GM21576 (cell line): Measurements from ENCODE around the gene FAM186B.
A peak's percentile ranks its signal among the peaks of the same experiment; 100 is the strongest.

ENCODE experiments used
- ATAC-seq: cut with Tn5 transposase; IDR thresholded peaks from one replicate; pipeline ENCODE4 v1.9.1; 2021; ENCODE audit warnings: mild to moderate bottlenecking, moderate library complexity; ENCODE audit not compliant: unreplicated experiment

Gene FAM186B

DNA sequence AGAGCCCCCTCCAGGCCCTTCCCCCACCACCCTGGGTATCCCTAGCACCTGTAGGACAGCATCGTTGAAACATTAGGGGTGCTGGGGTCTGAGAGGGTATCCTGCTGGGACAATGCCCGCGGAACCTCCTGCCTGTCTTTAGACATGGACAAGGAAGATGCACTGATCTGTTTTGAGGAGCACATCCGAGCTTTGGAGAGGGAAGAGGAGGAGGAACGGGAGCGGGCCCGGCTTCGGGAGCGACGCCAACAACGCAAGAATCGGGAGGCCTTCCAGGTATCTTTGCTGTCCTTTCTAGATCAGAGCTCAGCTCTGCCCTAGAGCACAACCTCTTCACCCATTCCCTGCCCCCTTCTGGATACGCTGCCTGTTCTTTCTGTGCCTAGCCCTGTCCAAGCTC is 31.1 kb upstream of the FAM186B start:
- no peak for ATAC-seq

DNA sequence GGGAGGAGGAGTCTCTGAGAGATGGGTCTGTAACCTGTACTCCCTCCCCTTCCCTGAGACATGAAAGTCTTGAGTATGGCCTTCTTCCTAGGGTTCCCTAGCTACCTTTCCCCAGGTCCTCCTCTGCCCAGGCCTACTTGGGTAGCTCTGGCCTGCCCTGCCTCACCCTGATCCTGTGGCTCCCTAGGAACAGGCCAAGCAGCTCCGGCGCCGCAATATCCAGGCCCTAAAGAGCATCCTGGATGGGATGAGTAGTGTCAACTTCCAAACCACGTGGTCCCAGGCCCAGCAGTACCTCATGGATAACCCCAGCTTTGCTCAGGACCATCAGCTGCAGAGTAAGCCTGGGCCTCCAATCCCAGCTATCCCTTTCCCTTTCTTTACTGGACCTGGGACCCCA is 30.2 kb upstream of the FAM186B start:
- ATAC-seq, result no peak

DNA sequence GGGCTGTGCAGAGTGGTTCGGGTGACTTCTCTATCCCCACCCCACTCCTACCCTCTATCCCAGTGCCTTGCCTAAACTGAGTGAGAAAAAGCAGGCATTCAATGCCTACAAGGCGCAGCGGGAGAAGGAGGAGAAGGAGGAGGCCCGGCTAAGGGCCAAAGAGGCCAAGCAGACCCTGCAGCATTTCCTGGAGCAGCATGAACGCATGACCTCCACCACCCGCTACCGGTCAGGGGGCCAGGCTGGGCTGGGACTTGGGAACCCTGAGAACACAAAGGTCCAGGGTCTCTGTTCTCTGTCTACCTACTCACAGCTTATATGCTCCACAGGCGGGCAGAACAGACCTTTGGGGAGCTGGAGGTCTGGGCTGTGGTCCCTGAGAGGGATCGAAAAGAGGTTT is 29.6 kb upstream of the FAM186B start:
- ATAC-seq, result no peak

DNA sequence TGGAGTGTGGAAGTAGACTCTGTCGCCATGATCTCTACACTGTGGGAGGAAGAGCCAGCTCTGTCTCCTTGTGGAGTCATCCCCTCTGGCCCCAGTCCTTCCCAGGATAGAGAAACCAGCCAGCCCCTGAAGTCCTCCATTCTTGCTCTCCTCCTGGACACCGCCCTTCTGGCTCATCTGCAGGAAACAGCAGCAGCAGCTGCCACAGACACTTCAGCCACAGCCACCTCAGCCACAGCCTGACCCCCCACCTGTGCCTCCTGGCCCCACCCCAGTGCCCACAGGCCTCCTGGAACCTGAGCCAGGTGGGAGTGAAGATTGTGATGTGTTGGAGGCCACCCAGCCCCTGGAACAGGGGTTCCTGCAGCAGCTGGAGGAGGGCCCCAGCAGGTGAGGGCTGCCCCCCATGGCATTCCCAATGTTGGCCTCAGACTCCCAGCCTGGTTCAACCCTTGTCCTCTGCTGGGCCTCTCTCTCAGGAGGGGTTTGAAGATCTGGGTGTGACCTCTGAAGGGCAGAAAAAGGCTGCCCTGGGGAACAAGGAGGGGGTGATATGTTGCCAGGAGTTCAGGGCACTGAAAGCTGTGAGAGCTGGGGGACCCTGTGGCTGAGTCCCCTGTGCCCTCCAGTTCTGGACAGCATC is 28.4 kb upstream of the FAM186B start:
- no peak for ATAC-seq

DNA sequence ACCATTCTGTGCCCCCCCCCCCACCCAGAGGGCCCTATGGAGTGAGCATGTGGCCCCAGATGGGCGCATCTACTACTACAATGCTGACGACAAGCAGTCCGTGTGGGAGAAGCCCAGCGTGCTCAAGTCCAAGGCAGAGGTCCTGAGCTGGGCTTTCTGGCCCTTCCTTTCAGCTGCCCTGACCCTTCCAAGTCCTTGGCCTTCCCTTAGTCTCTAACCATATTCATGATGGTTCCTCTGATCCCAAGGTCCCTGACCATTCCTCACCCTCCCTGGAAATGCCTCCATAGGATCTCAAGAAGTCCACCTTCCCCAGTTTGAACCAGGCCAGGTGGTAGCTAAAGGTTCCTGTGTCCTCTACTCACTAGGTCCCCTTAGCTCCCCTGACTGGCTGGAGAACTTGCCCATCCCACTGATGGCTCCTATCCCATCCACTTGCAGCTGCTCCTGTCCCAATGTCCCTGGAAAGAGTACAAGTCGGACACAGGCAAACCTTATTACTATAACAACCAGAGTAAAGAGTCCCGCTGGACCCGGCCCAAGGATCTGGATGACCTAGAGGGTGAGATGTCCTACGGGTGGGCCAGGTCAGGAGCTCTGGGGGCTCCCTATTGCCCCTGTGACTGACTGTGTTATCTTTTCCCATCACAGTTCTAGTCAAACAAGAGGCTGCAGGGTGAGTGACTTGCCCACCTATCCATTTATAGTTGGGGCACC is 27.7 kb upstream of the FAM186B start:
- ATAC-seq, result no peak

DNA sequence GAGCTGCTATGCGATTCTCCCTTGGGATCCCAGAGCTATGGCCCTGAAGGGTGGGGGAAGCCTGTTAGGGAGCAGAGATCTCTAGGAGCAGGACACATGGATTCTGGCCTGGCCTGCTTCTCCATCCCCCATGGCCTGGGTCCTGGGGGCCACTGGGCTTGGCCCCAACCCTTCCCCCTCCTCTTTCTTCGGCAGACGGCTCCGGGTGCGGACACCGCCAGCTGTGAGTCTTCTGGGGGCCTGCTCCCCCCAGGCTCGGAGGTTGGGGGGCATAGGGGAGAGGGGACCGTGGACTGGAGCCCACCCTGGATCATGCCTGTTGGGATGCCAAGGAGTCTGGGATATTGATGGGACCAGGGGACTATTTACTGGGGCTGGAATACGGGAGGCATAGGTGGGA is 27.0 kb upstream of the FAM186B start:
- ATAC-seq, result no peak

DNA sequence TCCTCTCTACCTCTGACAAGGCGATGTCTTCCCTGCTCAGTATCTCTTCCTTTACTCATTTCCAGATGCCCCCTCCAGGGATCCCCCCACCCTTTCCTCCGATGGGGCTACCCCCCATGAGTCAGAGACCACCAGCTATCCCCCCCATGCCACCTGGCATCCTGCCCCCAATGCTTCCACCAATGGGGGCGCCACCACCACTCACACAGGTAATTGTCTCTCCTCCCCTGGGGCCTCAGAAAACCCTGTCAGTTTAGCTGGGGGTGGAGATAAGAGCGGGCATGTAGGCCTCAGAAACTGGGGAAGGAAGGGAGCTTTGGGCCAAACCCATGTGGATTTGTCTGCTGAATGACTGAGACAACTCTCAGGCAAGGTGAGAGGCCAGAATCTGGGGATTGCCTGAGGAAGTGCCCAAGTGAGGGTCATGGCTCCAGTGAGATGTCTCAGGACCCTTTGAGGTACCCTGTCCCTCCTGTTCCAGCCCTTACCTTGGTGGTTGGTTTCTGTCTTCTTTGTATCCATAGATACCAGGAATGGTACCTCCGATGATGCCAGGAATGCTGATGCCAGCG is 26.0 kb upstream of the FAM186B start:
- no peak for ATAC-seq

DNA sequence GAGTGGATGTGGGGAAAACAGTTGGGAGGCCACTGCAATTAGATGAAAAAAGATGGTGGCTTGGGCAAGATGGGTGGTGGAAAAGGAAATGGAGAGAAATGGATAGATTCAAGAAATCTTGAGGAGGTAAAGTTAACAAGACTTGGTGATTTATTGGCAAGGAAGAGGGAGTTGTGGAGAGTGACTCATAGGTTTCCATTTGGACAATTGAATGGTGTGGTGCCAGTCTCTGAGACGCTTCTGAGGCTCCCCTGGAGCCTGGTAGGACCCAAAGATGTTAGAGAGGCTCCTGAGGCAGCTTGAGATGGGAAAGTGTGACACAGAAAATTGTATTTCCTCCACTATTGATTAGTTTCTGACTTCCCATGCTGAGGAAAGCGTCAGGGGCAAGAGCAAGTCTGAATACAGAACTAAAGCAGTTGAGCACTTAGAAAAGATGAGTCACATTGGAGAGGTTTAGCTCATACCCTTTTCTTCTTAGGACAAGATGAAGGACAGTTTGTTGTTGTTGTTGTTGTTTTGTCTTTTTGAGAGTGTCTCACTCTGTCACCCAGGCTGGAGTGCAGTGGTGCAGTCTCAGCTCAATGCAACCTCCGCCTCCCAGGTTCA is 22.4 kb upstream of the FAM186B start:
- ATAC-seq, result no peak

DNA sequence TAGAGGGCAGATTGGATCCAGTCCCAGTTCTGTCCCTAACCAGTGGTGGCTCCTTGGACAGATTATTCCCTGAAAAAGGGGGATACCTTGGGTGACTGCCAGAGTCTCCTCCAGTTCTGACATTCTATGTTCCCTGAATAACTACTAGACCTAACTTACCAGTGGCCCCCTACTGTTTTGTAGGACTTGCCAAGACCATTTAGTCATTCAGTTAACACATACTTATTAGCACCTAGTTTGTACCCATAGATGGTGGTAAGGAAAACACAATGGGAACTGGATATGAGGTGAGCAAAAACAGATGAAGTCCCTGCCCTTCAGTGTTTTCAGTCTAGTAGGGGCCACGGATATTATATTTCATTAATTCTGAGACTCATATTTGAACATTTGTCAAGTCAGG is 21.4 kb upstream of the FAM186B start:
- no peak for ATAC-seq

DNA sequence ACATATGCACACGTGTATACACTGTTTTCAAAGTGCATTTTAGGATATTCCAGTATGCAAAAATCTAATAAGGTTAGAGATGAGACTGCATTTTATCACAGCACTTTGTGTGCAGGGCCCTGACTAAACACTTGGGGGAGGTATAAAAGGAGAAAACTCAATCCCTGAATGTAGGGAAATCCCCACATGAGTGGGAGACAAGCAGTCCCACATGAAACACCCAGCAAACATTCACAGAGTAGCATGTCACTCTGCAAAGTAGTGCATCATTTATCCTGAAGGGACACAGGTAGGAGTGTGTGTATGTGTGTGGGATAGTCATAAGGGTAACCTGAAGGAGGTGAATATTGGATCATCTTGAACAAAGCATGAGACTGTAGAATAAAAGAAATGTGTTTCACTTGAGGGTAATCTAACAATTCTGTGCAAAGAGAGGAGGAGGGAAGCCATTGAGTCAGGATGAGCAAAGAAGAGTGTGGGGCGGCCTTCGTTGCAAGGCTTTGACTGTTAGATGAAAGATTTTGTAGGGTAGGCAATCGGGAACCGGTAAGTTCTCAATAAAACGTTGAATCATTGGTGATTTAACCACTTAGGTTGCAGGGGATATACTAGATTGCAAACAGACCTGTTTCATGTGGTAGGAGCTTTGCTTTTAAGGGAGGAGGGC is 20.9 kb upstream of the FAM186B start:
- ATAC-seq, result no peak

DNA sequence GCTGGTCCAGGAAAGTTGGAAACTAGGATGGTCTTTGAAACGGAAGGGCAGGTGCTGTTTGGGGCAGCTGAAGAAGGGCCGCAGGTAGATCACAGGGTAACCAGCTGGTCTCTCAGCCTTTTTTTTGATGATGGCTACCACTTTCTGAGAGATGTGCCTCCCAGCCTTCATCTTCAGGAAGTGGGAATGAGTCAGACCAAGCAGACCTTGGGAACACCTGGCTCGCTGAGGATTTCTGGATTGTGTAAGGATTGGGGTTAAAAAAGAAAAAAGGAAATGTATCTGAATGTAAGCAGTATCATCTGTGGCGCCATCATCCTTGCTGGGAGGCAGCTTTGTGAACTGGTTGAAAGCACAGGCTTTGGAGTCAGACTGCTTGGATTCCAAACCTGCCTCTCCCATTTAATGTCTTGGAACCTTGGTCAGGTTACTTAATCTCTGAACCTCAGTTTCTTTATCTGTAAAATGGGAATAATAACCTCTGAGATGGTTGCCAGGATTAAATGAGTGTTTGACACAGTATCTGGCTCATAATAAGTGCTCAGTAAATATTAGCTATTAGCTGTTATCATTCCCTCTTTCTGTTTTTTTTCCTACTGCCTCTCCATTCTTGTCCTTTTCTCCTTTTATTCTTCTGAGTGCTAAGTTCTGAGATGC is 19.6 kb upstream of the FAM186B start:
- no peak for ATAC-seq

DNA sequence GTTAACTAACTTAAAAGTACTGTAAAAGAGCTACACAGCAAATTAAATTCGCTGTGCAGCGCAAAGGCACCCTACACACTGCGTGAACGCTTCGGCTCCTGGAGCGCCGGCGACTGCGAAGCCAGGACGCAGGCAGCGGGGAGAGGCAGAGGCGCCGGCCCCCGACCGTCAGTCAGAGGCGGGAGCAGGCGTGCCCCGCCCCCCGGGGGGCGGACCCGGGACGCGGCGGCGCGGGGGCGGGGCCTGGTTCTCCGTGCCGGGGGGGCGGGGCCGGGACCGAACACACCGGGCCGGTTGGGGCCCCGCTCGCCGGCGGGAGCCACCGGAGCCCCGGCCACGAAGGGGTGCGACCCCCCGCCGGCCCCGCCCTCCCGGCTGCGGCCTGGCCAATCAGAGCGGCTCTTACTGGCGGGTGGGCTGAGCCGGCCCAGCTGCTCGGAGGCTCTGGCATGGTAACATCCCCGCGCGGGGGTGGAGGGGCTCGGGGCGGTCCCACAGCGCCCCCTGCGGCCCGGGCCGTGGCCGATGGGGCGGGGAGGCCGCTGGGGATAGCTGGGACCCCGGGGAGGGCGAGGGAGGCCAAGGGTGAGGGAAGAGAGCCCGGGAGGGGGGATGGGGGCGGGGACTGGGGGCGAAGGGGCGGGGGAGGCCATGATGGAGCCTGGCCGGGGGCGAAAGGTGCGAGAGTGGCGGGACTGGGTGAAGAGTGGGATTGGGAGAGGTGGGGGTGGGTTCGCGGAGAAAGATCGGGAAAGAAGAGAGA is 17.9 kb upstream of the FAM186B start, which contains the start of gene PRPF40B:
Gene PRPF40B (plus strand): TSS at position 420 of the 763 bp plus-strand sequence. CDS start 30 bp downstream, at position 450.
- peak; percentile 74 for ATAC-seq

DNA sequence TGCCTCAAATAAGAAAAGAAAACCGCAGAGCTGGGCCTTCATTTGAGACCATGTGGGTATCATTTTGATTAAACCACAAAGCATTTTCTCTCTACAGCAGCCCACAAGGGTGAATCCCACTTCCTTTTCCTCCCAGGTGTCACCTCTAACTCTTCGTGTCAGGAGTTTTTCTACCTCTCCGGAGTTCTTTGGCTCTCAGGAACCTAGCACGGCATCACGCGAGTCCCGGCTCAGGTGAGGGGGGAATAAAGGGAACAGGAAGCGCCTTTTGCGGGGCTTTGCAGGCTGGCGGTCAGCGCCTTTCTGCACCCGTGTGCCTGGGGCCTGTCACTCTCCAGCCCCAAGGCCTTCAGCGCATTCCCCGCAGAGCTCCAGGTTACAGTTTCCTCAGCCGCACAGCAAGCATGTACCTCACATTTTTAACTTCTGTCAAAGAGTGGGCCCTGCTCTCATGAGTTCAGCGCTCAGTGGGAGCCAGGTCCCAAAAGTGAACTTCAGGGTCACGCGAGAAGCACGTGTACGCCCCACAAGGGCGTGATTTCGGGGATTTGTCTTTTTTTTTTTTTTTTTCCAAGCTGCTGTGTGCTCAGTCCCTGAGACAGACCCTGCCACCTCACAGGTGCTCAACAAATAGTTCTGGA is 17.2 kb upstream of the FAM186B start:
- ATAC-seq, result peak; percentile 12

DNA sequence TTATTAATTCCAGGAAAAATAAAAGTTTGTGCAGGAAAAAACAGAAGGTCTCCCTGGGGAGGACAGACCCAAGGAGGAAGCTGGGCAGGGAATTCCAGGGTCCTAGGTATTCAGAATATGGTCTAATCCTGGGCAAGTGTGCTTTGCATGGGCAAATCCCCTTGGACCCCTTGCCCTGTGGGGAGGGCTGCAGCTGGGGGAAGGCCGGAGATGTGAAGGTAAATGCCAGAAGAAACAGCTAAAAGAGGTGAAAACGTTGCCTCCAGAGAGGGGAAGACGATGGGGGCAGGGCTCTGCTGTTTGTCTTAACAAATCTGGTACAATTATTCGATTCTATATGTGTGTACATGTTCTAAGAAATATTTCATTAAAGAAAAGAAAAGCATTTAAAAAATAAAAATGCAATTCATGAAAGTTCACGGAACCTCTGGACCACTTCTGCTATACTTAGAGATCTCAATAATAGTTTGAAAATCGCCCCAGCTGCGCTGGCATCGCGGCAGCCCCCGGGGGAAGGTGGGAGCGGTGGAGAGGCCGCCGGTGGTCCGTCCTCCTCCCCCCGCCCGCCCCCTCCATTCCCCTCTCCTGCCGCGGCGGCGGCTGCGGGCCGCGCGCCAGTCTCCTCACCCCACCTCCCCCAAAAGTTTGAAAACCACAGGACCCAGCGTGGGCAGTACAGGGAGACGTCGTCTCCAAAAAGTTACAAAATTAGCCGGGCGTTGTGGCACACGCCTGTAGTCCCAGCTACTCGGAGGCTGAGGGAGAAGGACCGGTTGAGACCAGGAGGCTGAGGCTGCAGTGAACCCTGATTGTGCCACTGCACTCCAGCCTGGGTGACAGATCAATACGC is 16.4 kb upstream of the FAM186B start:
- no peak for ATAC-seq

DNA sequence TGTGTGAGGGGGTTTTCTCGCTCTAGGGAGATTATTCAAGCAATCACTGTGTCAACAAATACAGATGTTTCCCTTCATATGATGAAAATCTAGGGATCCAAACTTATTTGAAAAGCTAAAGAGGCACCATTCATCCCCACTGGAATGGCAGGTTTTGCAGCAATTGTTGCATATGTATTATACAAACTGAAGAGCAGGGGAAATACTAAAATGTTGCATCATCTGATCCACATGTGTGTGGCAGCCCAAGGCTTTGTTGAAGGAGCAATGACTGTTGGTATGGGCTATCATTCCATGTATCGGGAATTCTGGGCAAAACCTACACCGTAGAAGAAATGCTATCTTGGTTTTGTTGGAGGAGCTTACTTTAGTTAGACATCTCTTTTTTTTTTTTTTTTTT is 13.8 kb upstream of the FAM186B start:
- no peak for ATAC-seq

DNA sequence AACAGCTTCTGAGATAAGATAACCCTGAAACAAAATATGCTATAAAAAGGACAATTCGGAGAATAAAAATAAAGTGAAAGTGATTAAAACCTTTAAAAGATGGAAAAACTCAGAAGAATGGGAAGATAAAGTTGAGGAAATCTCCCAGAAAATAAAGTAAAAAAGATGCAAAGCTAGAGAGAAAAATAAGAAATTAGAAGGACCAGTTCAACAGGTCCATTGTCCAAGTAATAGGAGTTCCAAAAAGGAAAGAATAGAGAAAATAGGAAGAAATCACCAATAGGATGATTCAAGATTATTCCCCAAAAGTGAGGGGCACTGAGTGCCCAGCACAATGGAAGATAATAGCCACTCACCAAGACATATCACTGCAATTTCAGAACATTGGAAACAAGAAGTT is 13.1 kb upstream of the FAM186B start:
- ATAC-seq, result no peak

DNA sequence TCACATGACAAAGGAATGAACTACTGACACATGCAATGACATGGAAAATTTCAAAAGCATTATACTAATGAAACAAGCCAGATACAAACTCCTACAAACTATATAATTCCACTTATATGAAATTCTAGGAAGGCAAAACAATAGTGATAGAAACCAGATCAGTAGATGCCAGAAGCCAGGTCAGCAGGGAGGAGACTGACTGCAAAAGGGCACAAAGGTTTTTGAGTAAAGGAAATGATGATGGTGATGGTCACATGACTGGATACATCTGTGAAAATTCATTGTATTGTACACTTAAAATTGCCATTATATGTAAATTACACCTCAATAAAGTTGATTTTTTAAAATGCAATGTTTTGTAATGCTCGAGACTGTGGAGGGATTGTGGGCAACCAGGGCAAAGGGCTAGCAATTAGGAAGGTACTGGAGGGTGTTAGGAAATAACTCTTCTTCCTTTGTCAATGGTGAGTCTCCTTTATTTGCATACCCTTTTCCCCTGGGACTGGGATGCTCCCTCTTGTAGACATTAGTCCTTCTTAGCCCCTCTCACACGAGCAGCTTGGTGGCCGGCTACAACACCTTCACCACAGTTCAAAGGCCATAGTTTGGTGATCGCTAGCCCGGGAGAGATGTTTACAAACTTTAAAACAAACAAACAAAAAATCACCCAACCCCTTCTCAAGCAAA is 11.2 kb upstream of the FAM186B start:
- ATAC-seq, result no peak

DNA sequence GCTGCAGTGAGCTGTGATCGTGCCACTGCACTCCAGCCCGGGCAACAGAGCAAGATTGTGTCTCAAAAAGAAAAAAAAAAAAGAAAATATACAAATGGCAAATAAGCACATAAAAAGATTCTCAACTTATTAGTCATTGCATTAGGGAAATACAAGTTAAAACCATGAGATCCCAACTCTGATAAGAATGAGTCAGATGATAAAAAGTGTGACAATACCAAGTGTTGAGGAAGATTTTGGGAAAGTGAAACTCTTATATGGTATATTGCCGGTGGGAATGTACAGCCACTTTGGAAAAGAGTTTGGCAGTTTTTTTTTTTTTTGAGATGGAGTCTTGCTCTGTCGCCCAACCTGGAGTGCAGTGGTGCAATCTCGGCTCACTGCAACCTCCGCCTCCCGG is 10.3 kb upstream of the FAM186B start:
- no peak for ATAC-seq
